ENCODE results near the gene KCNG2.

Gene KCNG2

DNA sequence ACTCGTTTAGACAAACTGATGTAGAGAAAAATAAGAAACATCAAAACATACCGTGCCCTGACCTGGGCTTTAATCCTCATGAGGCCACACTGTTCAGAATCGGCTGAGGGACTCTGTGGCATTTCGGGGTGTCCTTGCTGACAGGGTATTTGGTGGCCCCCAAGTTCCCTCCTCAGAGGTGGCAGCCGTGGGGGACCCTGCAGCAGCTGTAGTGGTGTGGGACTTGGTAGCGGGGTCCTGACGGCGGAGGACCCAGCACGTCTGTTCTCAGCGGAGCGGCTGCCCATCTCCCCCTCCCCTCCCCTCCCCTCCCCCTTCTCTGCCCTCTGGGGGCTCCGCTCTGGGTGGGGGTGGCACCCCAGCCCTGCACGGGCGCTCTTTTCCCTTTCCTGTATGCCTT is 18.4 kb downstream of the KCNG2 start:
- no peak overlapping the region for H3K14ac ChIP-seq (ENCODE audit: low read length)
- H2AFZ ChIP-seq (ENCODE audit: insufficient read depth, low read length, poor library complexity), result no peak overlapping the region
- no peak overlapping the region for H3K9ac ChIP-seq (ENCODE audit: low read length)
- WGBS (ENCODE audit: extremely low coverage, insufficient coverage, insufficient read length), result no CpG with 5 or more reads among the region's 14 CpGs
- H3K4me2 ChIP-seq (ENCODE audit: low read length), result no peak overlapping the region
- no peak overlapping the region for H3K4me3 ChIP-seq (ENCODE audit: low read depth, low read length)
- H2BK120ac ChIP-seq (ENCODE audit: insufficient read depth, low read length, poor library complexity), result no peak overlapping the region
- no peak overlapping the region for H3K18ac ChIP-seq (ENCODE audit: low read length)
- no peak overlapping the region for H4K8ac ChIP-seq (ENCODE audit: low read depth, low read length)
- H3K36me3 ChIP-seq (ENCODE audit: control insufficient read depth in 1 of 2, insufficient read depth in 2 of 2, low read length in 2 of 2), result no peaks in the 10 kb centered on the region
- no peak overlapping the region for H3K4ac ChIP-seq (ENCODE audit: low read depth, low read length)
- no peak overlapping the region for H2BK12ac ChIP-seq (ENCODE audit: low read length)
- H3K27me3 ChIP-seq (ENCODE audit: insufficient read depth, low read length), result no peaks in the 10 kb centered on the region
- no peaks in the 10 kb centered on the region for H3K79me1 ChIP-seq (ENCODE audit: low read length)
- H3K27ac ChIP-seq (ENCODE audit: low read depth, low read length), result no peak overlapping the region
- H4K91ac ChIP-seq (ENCODE audit: low read depth, low read length), result no peak overlapping the region
- H4K12ac ChIP-seq (ENCODE audit: low read depth, low read length), result no peak overlapping the region
- peaks cover 8% of the 10 kb centered on the region for H3K9me3 ChIP-seq (ENCODE audit: insufficient read depth, low read depth, low read length)
- no peak overlapping the region for H3K23ac ChIP-seq (ENCODE audit: low read length)
- no peaks in the 10 kb centered on the region for H3K4me1 ChIP-seq (ENCODE audit: control insufficient read depth in 1 of 2, insufficient read depth in 2 of 2, low read length in 2 of 2)
- DNase-seq, result no peak
- no peaks in the 10 kb centered on the region for H3K79me2 ChIP-seq (ENCODE audit: control insufficient read depth, insufficient read depth, low read length, poor library complexity)
- H2BK5ac ChIP-seq (ENCODE audit: low read depth, low read length, poor library complexity), result no peak overlapping the region
- no peak overlapping the region for H2AK5ac ChIP-seq (ENCODE audit: low read length)

DNA sequence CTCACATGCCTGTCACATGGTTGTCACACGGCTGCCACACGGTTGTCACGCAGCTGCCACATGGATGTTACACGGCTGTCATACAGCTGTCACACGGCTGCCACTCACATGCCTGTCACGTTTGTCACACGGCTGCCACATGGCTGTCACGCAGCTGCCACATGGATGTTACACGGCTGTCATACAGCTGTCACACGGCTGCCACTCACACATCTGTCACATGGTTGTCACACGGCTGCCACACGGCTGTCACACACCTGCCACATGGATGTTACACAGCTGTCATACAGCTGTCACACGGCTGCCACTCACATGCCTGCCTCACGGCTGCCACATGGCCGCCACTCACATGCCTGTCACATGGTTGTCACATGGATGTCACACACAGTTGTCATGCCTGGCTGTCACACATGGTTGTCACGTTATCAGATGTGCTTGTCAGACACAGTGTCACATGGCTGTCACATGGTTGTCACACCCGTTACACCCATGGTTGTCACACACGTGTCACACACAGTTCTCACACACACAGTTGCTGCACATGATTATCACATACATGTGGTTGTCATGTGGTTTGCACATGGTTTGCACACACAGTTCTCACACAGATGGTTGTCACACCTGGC is 19.4 kb downstream of the KCNG2 start:
- H3K27me3 ChIP-seq (ENCODE audit: insufficient read depth, low read length), result no peaks in the 10 kb centered on the region
- no peak overlapping the region for H2BK5ac ChIP-seq (ENCODE audit: low read depth, low read length, poor library complexity)
- H3K9ac ChIP-seq (ENCODE audit: low read length), result no peak overlapping the region
- H3K14ac ChIP-seq (ENCODE audit: low read length), result no peak overlapping the region
- H2AFZ ChIP-seq (ENCODE audit: insufficient read depth, low read length, poor library complexity), result no peak overlapping the region
- no peak overlapping the region for H3K23ac ChIP-seq (ENCODE audit: low read length)
- H4K91ac ChIP-seq (ENCODE audit: low read depth, low read length), result no peak overlapping the region
- H3K36me3 ChIP-seq (ENCODE audit: control insufficient read depth in 1 of 2, insufficient read depth in 2 of 2, low read length in 2 of 2), result no peaks in the 10 kb centered on the region
- no peak overlapping the region for H3K18ac ChIP-seq (ENCODE audit: low read length)
- H2BK120ac ChIP-seq (ENCODE audit: insufficient read depth, low read length, poor library complexity), result no peak overlapping the region
- no peak for DNase-seq
- no peaks in the 10 kb centered on the region for H3K4me1 ChIP-seq (ENCODE audit: control insufficient read depth in 1 of 2, insufficient read depth in 2 of 2, low read length in 2 of 2)
- H3K9me3 ChIP-seq (ENCODE audit: insufficient read depth, low read depth, low read length), result peaks cover 8% of the 10 kb centered on the region
- no peak overlapping the region for H3K4me3 ChIP-seq (ENCODE audit: low read depth, low read length)
- H2BK12ac ChIP-seq (ENCODE audit: low read length), result no peak overlapping the region
- H3K4me2 ChIP-seq (ENCODE audit: low read length), result no peak overlapping the region
- H3K79me1 ChIP-seq (ENCODE audit: low read length), result no peaks in the 10 kb centered on the region
- H3K79me2 ChIP-seq (ENCODE audit: control insufficient read depth, insufficient read depth, low read length, poor library complexity), result no peaks in the 10 kb centered on the region
- no peak overlapping the region for H3K4ac ChIP-seq (ENCODE audit: low read depth, low read length)
- no peak overlapping the region for H2AK5ac ChIP-seq (ENCODE audit: low read length)
- WGBS (ENCODE audit: extremely low coverage, insufficient coverage, insufficient read length), result no CpG with 5 or more reads among the region's 18 CpGs
- H4K8ac ChIP-seq (ENCODE audit: low read depth, low read length), result no peak overlapping the region
- H3K27ac ChIP-seq (ENCODE audit: low read depth, low read length), result no peak overlapping the region
- no peak overlapping the region for H4K12ac ChIP-seq (ENCODE audit: low read depth, low read length)

DNA sequence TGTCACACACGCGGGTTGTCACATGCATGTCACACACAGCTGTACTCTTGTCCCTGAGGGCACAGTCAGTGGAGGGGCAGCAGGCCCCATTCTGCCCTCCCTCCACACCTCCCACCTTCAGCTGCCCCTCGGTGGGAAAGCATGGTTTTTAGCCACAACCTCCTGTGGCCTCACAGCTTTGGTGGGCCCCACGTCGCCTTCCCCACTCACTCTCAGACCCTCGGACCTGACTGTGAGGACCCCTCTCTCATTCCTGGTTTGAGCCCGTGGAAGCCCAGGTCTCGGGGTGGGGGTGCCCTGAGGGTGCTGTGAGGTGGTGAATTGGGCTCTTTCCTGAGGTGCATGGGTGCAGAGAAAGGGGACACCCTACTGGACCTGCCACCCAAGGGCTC is 19.9 kb downstream of the KCNG2 start:
- H3K4me3 ChIP-seq (ENCODE audit: low read depth, low read length), result no peak overlapping the region
- no peaks in the 10 kb centered on the region for H3K4me1 ChIP-seq (ENCODE audit: control insufficient read depth in 1 of 2, insufficient read depth in 2 of 2, low read length in 2 of 2)
- no peak overlapping the region for H4K8ac ChIP-seq (ENCODE audit: low read depth, low read length)
- H3K4me2 ChIP-seq (ENCODE audit: low read length), result no peak overlapping the region
- no peaks in the 10 kb centered on the region for H3K36me3 ChIP-seq (ENCODE audit: control insufficient read depth in 1 of 2, insufficient read depth in 2 of 2, low read length in 2 of 2)
- no peaks in the 10 kb centered on the region for H3K79me2 ChIP-seq (ENCODE audit: control insufficient read depth, insufficient read depth, low read length, poor library complexity)
- H3K9me3 ChIP-seq (ENCODE audit: insufficient read depth, low read depth, low read length), result peaks cover 8% of the 10 kb centered on the region
- DNase-seq, result no peak
- H3K23ac ChIP-seq (ENCODE audit: low read length), result no peak overlapping the region
- no peak overlapping the region for H3K14ac ChIP-seq (ENCODE audit: low read length)
- no peaks in the 10 kb centered on the region for H3K79me1 ChIP-seq (ENCODE audit: low read length)
- H2AK5ac ChIP-seq (ENCODE audit: low read length), result no peak overlapping the region
- no peak overlapping the region for H2AFZ ChIP-seq (ENCODE audit: insufficient read depth, low read length, poor library complexity)
- H2BK5ac ChIP-seq (ENCODE audit: low read depth, low read length, poor library complexity), result no peak overlapping the region
- no peak overlapping the region for H3K4ac ChIP-seq (ENCODE audit: low read depth, low read length)
- H3K18ac ChIP-seq (ENCODE audit: low read length), result no peak overlapping the region
- H3K27ac ChIP-seq (ENCODE audit: low read depth, low read length), result no peak overlapping the region
- H2BK12ac ChIP-seq (ENCODE audit: low read length), result no peak overlapping the region
- no peaks in the 10 kb centered on the region for H3K27me3 ChIP-seq (ENCODE audit: insufficient read depth, low read length)
- H4K12ac ChIP-seq (ENCODE audit: low read depth, low read length), result no peak overlapping the region
- no CpG with 5 or more reads among the region's 8 CpGs for WGBS (ENCODE audit: extremely low coverage, insufficient coverage, insufficient read length)
- no peak overlapping the region for H3K9ac ChIP-seq (ENCODE audit: low read length)
- no peak overlapping the region for H4K91ac ChIP-seq (ENCODE audit: low read depth, low read length)
- H2BK120ac ChIP-seq (ENCODE audit: insufficient read depth, low read length, poor library complexity), result no peak overlapping the region

DNA sequence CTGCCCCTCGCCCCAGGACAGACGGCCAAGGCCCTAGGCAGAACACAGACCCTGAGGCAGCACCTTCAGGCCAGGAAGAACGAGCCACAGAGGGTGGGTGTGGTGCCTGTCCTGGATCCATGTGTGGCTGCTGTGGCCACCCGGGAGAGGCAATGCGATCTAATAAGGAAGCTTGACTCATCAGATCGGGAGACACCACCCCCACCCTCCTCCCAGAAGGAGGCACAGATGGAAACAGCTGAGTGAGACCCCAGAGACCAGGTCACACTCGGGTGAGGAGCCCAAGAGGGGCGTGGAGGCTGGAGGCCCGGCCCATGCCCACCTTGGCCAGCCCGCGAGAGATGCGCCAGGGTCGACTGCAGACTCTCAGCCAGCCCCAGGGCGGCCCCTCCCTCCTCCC is 20.3 kb downstream of the KCNG2 start:
- Histone ChIP-seq H3K14ac (ENCODE audit: low read length) (no peak overlapping the region), H4K12ac (ENCODE audit: low read depth, low read length) (no peak overlapping the region), H3K4ac (ENCODE audit: low read depth, low read length) (no peak overlapping the region), H2AK5ac (ENCODE audit: low read length) (no peak overlapping the region), H4K8ac (ENCODE audit: low read depth, low read length) (no peak overlapping the region), H2BK120ac (ENCODE audit: insufficient read depth, low read length, poor library complexity) (no peak overlapping the region), H3K18ac (ENCODE audit: low read length) (no peak overlapping the region), H3K4me2 (ENCODE audit: low read length) (no peak overlapping the region), H2AFZ (ENCODE audit: insufficient read depth, low read length, poor library complexity) (no peak overlapping the region), H4K91ac (ENCODE audit: low read depth, low read length) (no peak overlapping the region), H3K27ac (ENCODE audit: low read depth, low read length) (no peak overlapping the region), H3K9ac (ENCODE audit: low read length) (no peak overlapping the region), H2BK5ac (ENCODE audit: low read depth, low read length, poor library complexity) (no peak overlapping the region), H3K27me3 (ENCODE audit: insufficient read depth, low read length) (no peaks in the 10 kb centered on the region), H2BK12ac (ENCODE audit: low read length) (no peak overlapping the region), H3K36me3 (ENCODE audit: control insufficient read depth in 1 of 2, insufficient read depth in 2 of 2, low read length in 2 of 2) (no peaks in the 10 kb centered on the region), H3K79me2 (ENCODE audit: control insufficient read depth, insufficient read depth, low read length, poor library complexity) (no peaks in the 10 kb centered on the region), H3K4me3 (ENCODE audit: low read depth, low read length) (no peak overlapping the region), H3K79me1 (ENCODE audit: low read length) (no peaks in the 10 kb centered on the region), H3K9me3 (ENCODE audit: insufficient read depth, low read depth, low read length) (peaks cover 8% of the 10 kb centered on the region), H3K23ac (ENCODE audit: low read length) (no peak overlapping the region), H3K4me1 (ENCODE audit: control insufficient read depth in 1 of 2, insufficient read depth in 2 of 2, low read length in 2 of 2) (no peaks in the 10 kb centered on the region)
- no peak for DNase-seq
- no CpG with 5 or more reads among the region's 14 CpGs for WGBS (ENCODE audit: extremely low coverage, insufficient coverage, insufficient read length)

All from trophoblast cell (in vitro differentiated cells and primary cell).